GM19035 (cell line): ENCODE data around the gene TSPAN32.
"Not testable (repeated sequence)": the region's sequence is repeated elsewhere in the genome, so short reads cannot be mapped to it uniquely, and the experiment has no call there.

Experiments used
- ATAC-seq: cut with Tn5 transposase; IDR thresholded peaks from one replicate; pipeline ENCODE4 v1.9.1; 2021; ENCODE audit not compliant: unreplicated experiment

TSPAN32 gene

DNA sequence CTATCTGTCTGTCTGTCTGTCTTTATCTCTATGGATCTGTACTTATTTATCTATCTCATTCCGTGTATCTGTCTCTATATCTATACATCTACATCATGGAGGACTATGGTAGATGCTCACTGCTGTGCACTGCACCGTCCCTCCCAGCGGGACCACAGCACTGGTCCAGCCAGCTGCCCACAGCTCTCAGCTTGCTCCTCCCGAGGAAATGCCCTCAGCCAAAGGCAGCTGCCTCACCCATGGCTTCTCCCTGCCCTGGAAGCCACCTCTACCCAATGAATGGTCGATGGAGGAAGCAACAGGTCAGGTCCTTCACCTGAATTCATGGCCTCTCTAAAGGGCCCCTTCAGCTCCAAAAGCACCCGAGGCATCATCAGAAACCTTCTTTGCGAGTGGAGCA, 60.6 kb downstream of the TSPAN32 start:
- no peak for ATAC-seq

DNA sequence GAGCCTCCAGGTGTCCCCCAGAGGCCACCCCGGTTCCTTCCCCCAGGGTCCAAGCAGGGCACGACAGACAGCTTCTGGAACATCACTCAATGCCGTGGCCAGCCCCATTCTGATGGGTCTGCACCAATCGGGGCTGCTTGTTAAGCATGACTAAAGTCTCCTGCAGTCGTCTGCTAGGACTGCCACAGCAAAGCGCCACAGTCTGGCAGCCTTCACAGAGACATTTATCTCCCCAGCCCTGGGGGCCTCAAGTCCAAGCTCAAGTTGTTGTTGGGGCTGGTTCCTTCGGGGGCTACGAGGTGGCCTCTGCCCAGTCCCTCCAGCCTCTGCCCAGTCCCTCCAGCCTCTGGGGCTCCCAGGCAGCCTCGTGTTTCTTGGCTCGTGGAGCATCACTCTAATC, 61.3 kb downstream of the TSPAN32 start:
- ATAC-seq: no peak

DNA sequence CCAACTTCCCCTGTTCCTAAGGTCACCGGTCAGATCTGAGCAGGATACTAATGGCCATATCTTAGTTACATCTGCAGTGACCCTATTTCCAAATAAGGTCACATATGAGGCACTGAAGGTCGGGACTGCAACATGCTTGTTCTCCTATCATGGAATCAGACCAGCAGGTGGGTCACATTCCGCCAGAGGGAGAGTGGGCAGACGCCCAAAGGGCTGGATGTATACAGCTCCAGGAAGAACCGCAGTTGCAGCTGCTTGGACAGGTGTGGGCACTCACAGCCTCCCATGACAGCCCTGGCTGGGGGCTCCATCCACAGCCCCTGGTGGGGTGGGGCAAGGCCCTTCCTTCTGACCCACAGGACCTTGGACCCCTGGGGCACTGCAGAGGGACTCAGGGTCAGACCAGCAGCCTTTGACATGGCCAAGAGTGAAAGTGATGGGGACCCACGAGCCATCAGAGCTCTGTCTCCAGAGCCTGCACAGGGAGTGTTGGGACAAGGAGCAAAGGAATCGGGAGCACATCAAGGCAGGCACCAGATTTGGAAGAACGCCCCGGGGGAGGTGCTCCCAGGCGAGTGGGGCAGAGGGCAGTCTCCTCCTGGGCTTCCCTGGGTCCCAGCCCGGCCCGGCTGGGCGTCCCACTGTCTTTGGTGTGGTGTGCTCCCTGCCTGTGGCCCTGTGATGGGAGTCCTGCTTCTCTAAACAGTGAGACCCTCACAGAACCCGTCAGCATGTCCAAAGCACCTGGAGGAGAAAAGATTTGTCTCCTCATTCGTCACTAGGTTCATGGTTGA, 62.0 kb downstream of the TSPAN32 start:
- ATAC-seq: no peak

DNA sequence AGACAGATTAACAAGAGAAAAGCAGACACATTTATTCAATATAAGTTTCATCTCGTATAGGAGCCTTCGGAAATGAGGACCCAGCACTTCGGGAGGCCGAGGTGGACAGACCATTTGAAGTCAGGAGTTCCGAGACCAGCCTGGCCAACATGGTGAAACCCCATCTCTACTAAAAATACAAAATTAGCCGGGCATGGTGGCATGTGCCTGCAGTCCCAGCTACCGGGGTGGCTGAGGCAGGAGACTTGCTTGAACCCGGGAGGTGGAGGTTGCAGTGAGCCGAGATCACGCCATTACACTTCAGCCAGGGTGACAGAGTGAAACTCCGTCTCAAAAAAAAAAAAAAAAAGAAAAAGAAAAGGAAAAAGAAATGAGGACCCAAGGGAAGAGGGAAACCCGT, 62.6 kb downstream of the TSPAN32 start:
- not testable (repeated sequence) for ATAC-seq

DNA sequence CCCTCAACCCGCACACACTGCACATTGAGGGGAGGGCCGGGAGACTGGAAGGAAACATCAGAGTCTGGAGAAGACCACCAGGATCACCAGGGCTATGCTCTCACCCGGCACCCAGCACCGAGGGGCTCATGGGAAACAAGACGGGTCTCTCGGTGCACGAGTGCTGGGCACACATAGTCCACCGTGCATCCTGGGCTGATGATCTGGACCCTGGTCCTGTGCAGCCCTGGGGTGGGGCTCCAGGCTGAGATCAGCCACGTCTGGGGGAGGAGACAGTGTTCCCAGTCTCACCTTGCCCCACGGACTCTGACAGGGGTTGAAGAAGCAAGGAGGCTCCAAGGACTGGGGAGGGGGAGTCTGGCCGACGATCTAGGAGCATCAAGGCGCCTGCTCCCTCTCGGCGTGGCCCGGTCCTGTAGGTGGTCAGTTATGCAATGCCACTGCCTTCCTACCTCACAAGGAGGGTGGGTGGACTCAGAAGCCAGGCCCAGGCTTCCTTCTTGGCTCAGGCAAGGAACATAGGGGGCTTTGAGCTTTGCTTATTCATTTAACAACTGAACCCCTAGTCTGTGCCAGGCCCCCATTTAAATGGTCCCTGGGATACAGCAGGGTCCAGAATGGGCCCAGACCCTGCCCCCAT, 63.9 kb downstream of the TSPAN32 start:
- no peak for ATAC-seq

DNA sequence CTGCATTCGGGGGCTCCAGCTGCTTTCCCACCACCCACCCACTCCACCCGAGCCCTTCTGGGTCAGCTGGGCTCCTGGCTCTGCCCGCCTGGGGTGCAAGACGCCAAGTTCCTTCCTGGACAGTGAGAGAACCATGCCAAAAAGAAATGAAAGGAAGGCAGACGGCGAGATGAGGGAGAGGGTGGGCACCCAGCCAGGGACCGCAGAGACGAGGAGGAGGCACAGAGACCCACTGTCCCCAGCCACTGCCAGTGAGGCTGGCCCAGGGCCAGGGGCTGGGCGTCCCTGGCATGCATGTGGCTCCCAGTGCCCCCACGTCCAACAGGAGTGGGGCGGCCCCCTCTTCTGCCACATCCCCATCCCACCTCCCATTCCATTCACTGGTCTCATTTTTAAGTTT, 64.5 kb downstream of the TSPAN32 start:
- no peak for ATAC-seq

DNA sequence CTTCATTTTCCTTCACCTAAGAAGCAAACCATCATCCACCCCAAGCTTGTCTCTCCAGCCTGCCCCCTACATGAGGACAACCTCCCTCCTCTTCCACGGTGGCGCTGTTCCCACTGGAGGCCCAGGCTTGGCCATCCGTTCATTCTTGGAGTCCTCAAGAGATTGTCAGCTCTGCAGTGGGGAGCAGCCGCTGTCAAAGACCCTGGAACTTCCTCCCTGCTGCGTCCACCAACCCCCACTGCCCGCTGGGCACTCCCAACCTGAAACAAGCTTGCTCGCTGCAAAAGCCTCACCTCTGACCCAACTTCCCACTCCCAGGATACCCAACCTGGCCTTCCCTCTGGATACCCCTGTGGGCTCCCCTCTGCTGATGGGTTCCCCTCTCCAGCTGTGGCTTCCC, 64.9 kb downstream of the TSPAN32 start:
- no peak for ATAC-seq

DNA sequence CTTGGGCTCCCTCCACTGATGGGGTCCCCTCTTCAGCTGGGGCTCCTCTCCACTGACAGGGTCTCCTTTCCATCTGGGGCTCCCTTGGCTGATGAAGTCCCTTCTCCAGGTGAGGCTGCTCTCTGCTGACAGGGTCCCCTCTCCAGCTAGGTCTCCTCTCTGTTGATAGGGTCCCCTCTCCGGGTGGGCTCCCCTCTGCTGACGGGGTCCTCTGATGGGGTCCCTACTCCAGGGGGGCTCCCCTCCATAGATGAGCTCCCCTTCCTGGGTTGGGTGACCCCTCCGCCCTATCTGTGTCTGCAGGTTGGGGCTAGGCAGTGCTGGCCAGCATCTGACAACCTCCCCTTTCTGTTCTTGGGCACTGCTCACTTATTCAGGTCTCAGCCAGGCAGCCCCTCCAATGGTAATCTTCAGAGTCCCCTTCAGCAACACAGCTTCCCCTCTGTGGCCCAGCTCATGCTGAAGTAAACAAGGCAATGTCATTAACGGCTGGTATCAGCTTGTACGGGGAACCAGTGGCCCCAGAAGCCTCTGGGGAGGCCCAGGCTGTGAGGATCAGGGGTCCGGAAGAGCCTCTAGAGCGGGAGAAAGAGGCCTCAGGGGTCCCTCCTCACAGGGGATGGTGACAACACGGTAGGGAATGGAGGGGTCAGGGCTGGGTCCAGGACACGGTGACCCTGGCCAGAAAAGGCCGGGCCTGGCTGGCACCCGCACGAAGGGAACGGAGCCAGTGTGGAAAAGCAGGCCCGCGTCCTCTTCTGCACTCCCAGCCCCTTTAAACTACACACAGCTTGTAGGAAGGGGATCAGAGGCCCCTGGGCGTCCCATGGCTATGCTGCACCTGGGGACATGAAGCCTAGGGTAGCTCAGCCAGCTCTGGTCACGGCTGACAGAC, 65.7 kb downstream of the TSPAN32 start:
- ATAC-seq: no peak
